K562 (cell line): ENCODE data around the gene CUL1. TPM values are rescaled to one million over a fixed set of nuclear protein-coding genes. Genes with fewer than 3 reads are reported as not detected.

Experiments used
- ATAC-seq: fragments of 200-7000 bp; cut with Tn5 transposase; 3 replicates; pipeline ENCODE4 v1.9.1; 2020; ENCODE audit warnings: moderate library complexity
- BruUV-seq: library from RNA; stranded (reverse); fragments of 400-500 nt; replicated peaks from 2 replicates; lab custom pipeline; 2021; lab: Mats Ljungman, UMichigan
- CTCF ChIA-PET: fragments of 300-600 bp; formaldehyde crosslinking; extraction: SDS; loops from one replicate; lab custom pipeline; 2021; ENCODE audit warnings: low intra/inter-chr PET ratio; lab: Yijun Ruan, JAX
- POLR2A ChIA-PET: fragments of 300-600, 350-650 bp; sonication (Branson Sonifier 250); formaldehyde crosslinking; extraction: SDS; loops from one replicate; lab custom pipeline; 2021; ENCODE audit warnings: antibody characterized with exemption, inconsistent platforms; lab: Yijun Ruan, JAX
- DNase-seq, 4 experiments: peaks; one replicate each; pipeline versions ENCODE4 v3.0.0 to v3.0.0-alpha.2; 2011 to 2018; ENCODE audit warnings: low spot score in 3 of 4, mixed read lengths in 3 of 4; ENCODE audit errors: extremely low read depth in 1 of 4
- FAIRE-seq: peaks from 2 replicates; lab custom pipeline; 2011; peaks lifted over from hg19 to GRCh38; lab: Jason Lieb, UNC
- H2AFZ ChIP-seq: 2 replicates; pipeline ENCODE4 v1.6.0; 2011; ENCODE audit warnings: low read depth, low read length, control low read depth, inconsistent platforms
- H3K27ac ChIP-seq: fragments of 200-600 bp; 3 replicates; pipeline ENCODE4 v1.8.0; 2011; ENCODE audit warnings: low read depth, mild to moderate bottlenecking, control low read depth, inconsistent platforms, low read length, moderate library complexity, mixed read lengths; ENCODE audit errors: extremely low read depth
- H3K27me3 ChIP-seq, 2 experiments: fragments of 300-600 bp in 1 of 2; 2 replicates in 1 of 2; 3 replicates in 1 of 2; pipeline versions ENCODE4 v1.6.0 to v1.8.0; 2011; ENCODE audit warnings: inconsistent platforms in 2 of 2, low read length in 2 of 2, mild to moderate bottlenecking in 1 of 2, mixed read lengths in 1 of 2, moderate library complexity in 1 of 2; ENCODE audit not compliant: control insufficient read depth in 2 of 2, insufficient read depth in 2 of 2
- H3K36me3 ChIP-seq: fragments of 300-600 bp; 3 replicates; pipeline ENCODE4 v1.8.0; 2011; ENCODE audit warnings: mild to moderate bottlenecking, low read length, inconsistent platforms; ENCODE audit not compliant: control insufficient read depth, insufficient read depth
- H3K4me1 ChIP-seq, 2 experiments: fragments of 200-600 bp in 1 of 2; replicated peaks in 1 of 2; 2 replicates in 1 of 2; 3 replicates in 1 of 2; pipeline versions ENCODE4 v1.5.1 to v1.8.0; 2011; ENCODE audit warnings: inconsistent platforms in 2 of 2, low read length in 2 of 2, mild to moderate bottlenecking in 1 of 2, mixed read lengths in 1 of 2, moderate library complexity in 1 of 2; ENCODE audit not compliant: control insufficient read depth in 2 of 2, insufficient read depth in 2 of 2
- H3K4me2 ChIP-seq: 2 replicates; pipeline ENCODE4 v1.6.1; 2011; ENCODE audit warnings: low read length, control low read depth, inconsistent platforms, mixed read lengths; ENCODE audit not compliant: insufficient read depth
- H3K4me3 ChIP-seq: fragments of 200-600 bp; sonication (generic), shearing (Covaris generic); 2 replicates; pipeline ENCODE4 v1.5.1; 2016; ENCODE audit warnings: control low read depth, inconsistent platforms
- H3K79me2 ChIP-seq: fragments of 200-600 bp; 3 replicates; pipeline ENCODE4 v1.8.0; 2011; ENCODE audit warnings: low read length, inconsistent platforms; ENCODE audit not compliant: control insufficient read depth, insufficient read depth
- H3K9ac ChIP-seq, 2 experiments: 2 replicates each; pipeline versions ENCODE4 v1.6.0 to v1.6.1; 2011; ENCODE audit warnings: low read depth in 2 of 2, low read length in 2 of 2, control low read depth in 1 of 2, inconsistent platforms in 1 of 2, mild to moderate bottlenecking in 1 of 2, mixed read lengths in 1 of 2; ENCODE audit not compliant: insufficient read depth in 1 of 2
- H3K9me1 ChIP-seq: one replicate; pipeline ENCODE4 v1.6.0; 2011; ENCODE audit warnings: inconsistent platforms, mild to moderate bottlenecking, low read length, moderate library complexity; ENCODE audit not compliant: control insufficient read depth, insufficient read depth
- H3K9me3 ChIP-seq: replicated peaks from 2 replicates; pipeline ENCODE4 v1.5.1; 2011; ENCODE audit warnings: low read depth, low read length, inconsistent platforms; ENCODE audit not compliant: control insufficient read depth, insufficient read depth
- H4K20me1 ChIP-seq: replicated peaks from 2 replicates; pipeline ENCODE4 v1.6.1; 2011; ENCODE audit warnings: low read length, inconsistent platforms, mixed read lengths; ENCODE audit not compliant: control insufficient read depth, insufficient read depth
- C11orf30 ChIP-seq: fragments of 450-650 bp; IDR thresholded peaks from 2 replicates; pipeline ENCODE4 v1.6.1; 2016; ENCODE audit warnings: low read depth, mild to moderate bottlenecking
- MAFF ChIP-seq: IDR thresholded peaks from 2 replicates; pipeline ENCODE4 v1.6.1; 2012; ENCODE audit warnings: low read length, improper control_type of control experiment
- MAFG ChIP-seq: fragments of 450-650 bp; conservative IDR thresholded peaks from 2 replicates; pipeline ENCODE4 v1.6.1; 2016; ENCODE audit warnings: missing genetic modification characterization, missing compliant biosample characterization
- MAFK ChIP-seq: IDR thresholded peaks from 2 replicates; pipeline ENCODE4 v1.6.1; 2011; ENCODE audit warnings: low read length, improper control_type of control experiment
- NEUROD1 ChIP-seq: fragments of 150-350 bp; IDR thresholded peaks from 2 replicates; pipeline ENCODE4 v1.6.1; 2014; ENCODE audit warnings: borderline replicate concordance, low read length, low read depth; ENCODE audit not compliant: partially characterized antibody
- PURB ChIP-seq: sonication (generic); formaldehyde crosslinking; IDR thresholded peaks from 2 replicates; pipeline ENCODE4 v1.9.0; 2021; ENCODE audit warnings: low read depth, mild to moderate bottlenecking, missing genetic modification reagents
- ZNF316 ChIP-seq: fragments of 450-650 bp; IDR thresholded peaks from 2 replicates; pipeline ENCODE4 v1.6.1; 2016
- WGBS: fragments of 100-300 bp; shearing (Covaris generic); methylation state at CpG from one replicate; pipeline ENCODE4 v1.1.6; 2016; ENCODE audit warnings: low coverage, mixed read lengths; ENCODE audit not compliant: insufficient coverage; ENCODE audit errors: missing lambda C conversion rate; 5-methylcytosine and 5-hydroxymethylcytosine counted together
- in situ Hi-C: fragments of 300-500 bp; cut with MboI; formaldehyde crosslinking; loops from 4 replicates; pipeline ENCODE4 v1.15.0; 2018; ENCODE audit warnings: inconsistent platforms, mixed read lengths
- intact Hi-C: fragments of 100-400 bp; cut with micrococcal nuclease; formaldehyde crosslinking; loops from 2 replicates; pipeline ENCODE4 v1.14.2; 2022
- polyA plus RNA-seq, 8 experiments: library from polyadenylated mRNA; depleted of rRNA in 4 of 8; stranded (reverse) in 5 of 8; unstranded in 3 of 8; fragments of >200 nt; fragmentation: Nextera tagmentation in 2 of 8; fragmentation: Illumina TruSeq in 1 of 8; extraction: Ambion mirVana in 2 of 8; extraction: Trizol in 1 of 8; gene quantifications; 2 replicates each; pipeline versions ENCODE4 v1.2.1 to v1.2.3, GENCODE V29; 2011 to 2014; ENCODE audit warnings: inconsistent platforms in 1 of 8, missing spikeins in 1 of 8
- total RNA-seq, 7 experiments: library from RNA; depleted of rRNA in 6 of 7; stranded (reverse); fragments of >200 nt in 6 of 7; fragmentation: Illumina TruSeq in 2 of 7; extraction: Trizol in 2 of 7; gene quantifications; 2 replicates each; pipeline versions ENCODE4 v1.2.1 to v1.2.3, GENCODE V29; 2011 to 2021; ENCODE audit warnings: low replicate concordance in 1 of 7
- TF ChIP-seq, protein P1 (sequence below): sonication (generic); formaldehyde crosslinking; IDR thresholded peaks from 2 replicates; pipeline ENCODE4 v1.5.0; 2020; ENCODE audit warnings: missing genetic modification reagents

The CUL1 gene
- total and polyA plus RNA-seq, 9 of the 15 experiments (the other 6 are each of a cell fraction or from before 2014, with no cell fraction given), result 31.5 to 107 (median 96.5) TPM

DNA sequence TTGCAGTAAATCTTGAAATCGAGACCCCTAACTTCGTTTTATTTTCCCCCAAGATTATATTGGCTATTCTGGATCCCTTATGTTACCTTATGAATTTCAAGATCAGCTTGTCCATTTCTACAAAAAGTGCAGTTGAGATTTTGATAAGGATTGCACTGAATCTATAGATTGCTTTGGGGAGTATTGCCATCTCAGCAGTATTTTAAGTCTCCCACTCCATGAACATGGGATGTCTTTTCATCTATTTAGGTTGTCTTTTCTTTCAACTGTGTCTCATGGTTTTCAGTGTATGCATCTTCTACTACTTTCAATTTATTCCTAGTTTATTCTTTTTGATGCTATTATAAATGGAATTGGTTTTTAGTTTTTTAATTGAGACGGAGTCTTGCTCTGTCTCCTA, 95.8 kb downstream of the CUL1 start:
- DNase-seq, result no peak
- Histone ChIP-seq H3K9me1 (no peaks in the 10 kb centered on the region), H3K79me2 (no peaks in the 10 kb centered on the region), H3K27me3 (no peaks in the 10 kb centered on the region), H3K4me1 (peaks cover 0 to 2% of the 10 kb centered on the region in 2 experiments; a peak in 2 of 5 replicates), H3K4me2 (no peak overlapping the region), H2AFZ (no peak overlapping the region), H3K9ac (no peak overlapping the region), H3K27ac (no peak overlapping the region), H4K20me1 (no peaks in the 10 kb centered on the region), H3K36me3 (peaks cover 92% of the 10 kb centered on the region), H3K9me3 (peaks cover 4% of the 10 kb centered on the region; the same call in 1 of the 2 replicates), H3K4me3 (no peak overlapping the region)
- no TSS peak for BruUV-seq
- WGBS, result 96% methylated on average over 3 of the region's 3 CpGs
- no peak for TF ChIP-seq NEUROD1
- peak; percentile 80 for TF ChIP-seq MAFK
- TF ChIP-seq MAFG (tag), result peak; percentile 51
- no peak for TF ChIP-seq PURB (CRISPR knock-in tag)
- TF ChIP-seq MAFF, result peak; percentile 84
- TF ChIP-seq C11orf30, result peak; percentile 79
- TF ChIP-seq ZNF316, result peak; percentile 91
- TF ChIP-seq, protein P1, sequence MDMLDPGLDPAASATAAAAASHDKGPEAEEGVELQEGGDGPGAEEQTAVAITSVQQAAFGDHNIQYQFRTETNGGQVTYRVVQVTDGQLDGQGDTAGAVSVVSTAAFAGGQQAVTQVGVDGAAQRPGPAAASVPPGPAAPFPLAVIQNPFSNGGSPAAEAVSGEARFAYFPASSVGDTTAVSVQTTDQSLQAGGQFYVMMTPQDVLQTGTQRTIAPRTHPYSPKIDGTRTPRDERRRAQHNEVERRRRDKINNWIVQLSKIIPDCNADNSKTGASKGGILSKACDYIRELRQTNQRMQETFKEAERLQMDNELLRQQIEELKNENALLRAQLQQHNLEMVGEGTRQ (CRISPR knock-in tag), result no peak
- FAIRE-seq, result no peak
- in situ Hi-C loops, result no loop called here
- ChIA-PET POLR2A (no interaction called here), CTCF (no interaction called here)
- intact Hi-C loops, result loop anchor here (5.0 kb wide), 1 partner anchor 92 kb away; no protein-coding TSS in a partner anchor
- ATAC-seq, result no peak
